PC-9 (cell line): ENCODE measurements around the gene GPATCH2L. TPM values are rescaled to one million over a fixed set of nuclear protein-coding genes. Genes with fewer than 3 reads are reported as not detected.

ENCODE experiments used
- BruUV-seq: library from RNA; stranded (reverse); fragments of 400-500 nt; replicated peaks from 2 replicates; lab custom pipeline; 2021; lab: Mats Ljungman, UMichigan
- CTCF ChIA-PET: fragments of 300-600 bp; sonication (Branson Sonifier 250); formaldehyde crosslinking; loops from one replicate; lab custom pipeline; 2022; ENCODE audit warnings: antibody characterized with exemption; lab: Charles Lee
- POLR2A ChIA-PET: fragments of 300-600 bp; sonication (Branson Sonifier 250); formaldehyde crosslinking; loops from one replicate; lab custom pipeline; 2022; ENCODE audit warnings: antibody characterized with exemption; ENCODE audit not compliant: unreplicated experiment; lab: Charles Lee
- DNase-seq, 2 experiments: peaks; one replicate each; pipeline versions ENCODE4 v3.0.0 to v3.0.0-alpha.2; 2015 to 2022; ENCODE audit warnings: mixed read lengths in 1 of 2
- H2AFZ ChIP-seq: fragments of 200-600 bp; sonication (generic); 2 replicates; pipeline ENCODE4 v1.8.1; 2017; ENCODE audit warnings: antibody characterized with exemption
- H3F3A ChIP-seq: fragments of 200-600 bp; sonication (generic); 2 replicates; pipeline ENCODE4 v1.8.1; 2017; ENCODE audit warnings: antibody characterized with exemption, mild to moderate bottlenecking, low read depth; ENCODE audit not compliant: insufficient read depth
- H3K27ac ChIP-seq: fragments of 200-600 bp; sonication (generic); 2 replicates; pipeline ENCODE4 v1.6.1; 2016; ENCODE audit warnings: mixed run types
- H3K27me3 ChIP-seq: fragments of 200-600 bp; sonication (generic); 2 replicates; pipeline ENCODE4 v1.6.1; 2016; ENCODE audit warnings: low read depth, mixed run types; ENCODE audit not compliant: insufficient read depth
- H3K36me3 ChIP-seq: fragments of 200-600 bp; sonication (generic); 2 replicates; pipeline ENCODE4 v1.6.1; 2016; ENCODE audit warnings: low read depth, mixed run types
- H3K4me1 ChIP-seq: fragments of 200-600 bp; sonication (generic); replicated peaks from 2 replicates; pipeline ENCODE4 v1.6.1; 2016; ENCODE audit warnings: mixed run types; ENCODE audit not compliant: insufficient read depth
- H3K4me2 ChIP-seq: fragments of 200-600 bp; sonication (generic); 2 replicates; pipeline ENCODE4 v1.6.1; 2017; ENCODE audit warnings: mixed run types
- H3K4me3 ChIP-seq: fragments of 200-600 bp; sonication (generic); 2 replicates; pipeline ENCODE4 v1.6.1; 2016; ENCODE audit warnings: mixed run types
- H3K79me2 ChIP-seq: fragments of 200-600 bp; sonication (generic); 2 replicates; pipeline ENCODE4 v1.6.1; 2017; ENCODE audit warnings: low read depth, mixed run types
- H3K9me2 ChIP-seq: fragments of 200-600 bp; sonication (generic); 2 replicates; pipeline ENCODE4 v1.8.1; 2017; ENCODE audit warnings: mild to moderate bottlenecking; ENCODE audit not compliant: insufficient read depth
- H3K9me3 ChIP-seq: fragments of 200-600 bp; sonication (generic); 2 replicates; pipeline ENCODE4 v1.8.1; 2016; ENCODE audit warnings: low read depth; ENCODE audit not compliant: insufficient read depth
- H4K20me1 ChIP-seq: fragments of 200-600 bp; sonication (generic); 2 replicates; pipeline ENCODE4 v1.8.1; 2017; ENCODE audit not compliant: insufficient read depth
- CTCF ChIP-seq: fragments of 200-600 bp; sonication (generic); conservative IDR thresholded peaks from 2 replicates; pipeline ENCODE4 v1.6.1; 2017; ENCODE audit warnings: mixed run types, antibody characterized with exemption, mild to moderate bottlenecking, moderate library complexity
- EZH2 ChIP-seq: fragments of 200-600 bp; sonication (generic); IDR thresholded peaks from 2 replicates; pipeline ENCODE4 v1.8.0; 2017; ENCODE audit warnings: antibody characterized with exemption, low read depth
- intact Hi-C: fragments of 100-400 bp; cut with micrococcal nuclease; formaldehyde crosslinking; loops from one replicate; pipeline ENCODE4 v1.10.0; 2022; ENCODE audit not compliant: unreplicated experiment
- total RNA-seq: library from RNA; stranded (reverse); gene quantifications from 2 replicates; pipeline ENCODE4 v1.2.3, GENCODE V29; 2021

GPATCH2L gene
- total RNA-seq, 1 experiment from 2014 or later: 124 TPM

- H3K9me2 ChIP-seq: no peaks in the 10 kb centered on the region
- peak in 1 of 2 experiments; percentile 30 for DNase-seq
Measured at GRCh38 chr14:76133103-76133502, 18.6 kb upstream of the GPATCH2L start.

DNA sequence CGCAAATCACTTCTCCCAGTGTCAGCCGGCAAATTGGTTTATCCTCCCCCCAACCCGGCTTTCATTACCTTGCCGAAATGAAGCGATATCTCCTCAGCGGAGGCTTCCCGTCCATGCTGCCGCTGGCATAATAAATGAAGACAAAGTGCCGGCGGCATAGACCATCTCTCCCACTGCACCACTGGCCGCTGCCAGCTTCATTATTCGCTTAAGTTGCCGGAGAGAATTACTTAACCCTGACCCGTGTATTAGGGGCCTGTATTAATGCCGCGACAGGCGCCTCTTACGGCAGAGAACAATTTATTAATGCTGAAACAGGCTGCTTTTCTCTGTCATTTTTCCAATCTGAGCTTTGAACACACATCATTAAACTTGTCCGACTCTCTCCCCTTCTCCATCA, 17.5 kb upstream of the GPATCH2L start:
- Histone ChIP-seq H3K9me3 (no peaks in the 10 kb centered on the region), H3K9me2 (no peaks in the 10 kb centered on the region), H3F3A (no peaks in the 10 kb centered on the region), H3K4me1 (no peaks in the 10 kb centered on the region), H3K4me2 (no peak overlapping the region), H3K27ac (no peak overlapping the region), H3K79me2 (no peaks in the 10 kb centered on the region), H3K27me3 (peaks cover 94% of the 10 kb centered on the region), H4K20me1 (peaks cover 4% of the 10 kb centered on the region; the same call in 1 of the 2 replicates), H3K4me3 (no peak overlapping the region), H2AFZ (no peak overlapping the region), H3K36me3 (no peaks in the 10 kb centered on the region)
- no peak for DNase-seq
- POLR2A ChIA-PET: no interaction called here
- no TSS peak for BruUV-seq
- TF ChIP-seq EZH2 (peak; percentile 83; the same call in 1 of the 2 replicates), CTCF (no peak)
- intact Hi-C loops: no loop called here
- CTCF ChIA-PET: interaction anchor here (0.6 to 0.8 kb wide), 2 partner anchors 104 to 297 kb away, joined by 3 to 4 read pairs; no protein-coding TSS in a partner anchor

More at GRCh38 chr14:76133103-76133502, 18.6 kb upstream of the GPATCH2L start:
- no peak for TF ChIP-seq CTCF
- TF ChIP-seq EZH2: no peak
- H3F3A ChIP-seq: no peaks in the 10 kb centered on the region
- no peak overlapping the region for H3K4me2 ChIP-seq
- no peak overlapping the region for H3K4me3 ChIP-seq
- BruUV-seq: no TSS peak
- H3K79me2 ChIP-seq: no peaks in the 10 kb centered on the region
- ChIA-PET POLR2A (no interaction called here), CTCF (no interaction called here)
- H3K4me1 ChIP-seq: no peaks in the 10 kb centered on the region
- no peaks in the 10 kb centered on the region for H3K9me3 ChIP-seq
- no peak overlapping the region for H2AFZ ChIP-seq
- intact Hi-C loops: no loop called here
- H3K36me3 ChIP-seq: no peaks in the 10 kb centered on the region
- H3K27me3 ChIP-seq: peaks cover 97% of the 10 kb centered on the region
- no peak overlapping the region for H3K27ac ChIP-seq
- peaks cover 4% of the 10 kb centered on the region; the same call in 1 of the 2 replicates for H4K20me1 ChIP-seq

- Histone ChIP-seq H3K9me2 (no peaks in the 10 kb centered on the region), H3K27me3 (peaks cover 95% of the 10 kb centered on the region), H3F3A (no peaks in the 10 kb centered on the region), H3K9me3 (no peaks in the 10 kb centered on the region), H3K79me2 (no peaks in the 10 kb centered on the region), H3K27ac (no peak overlapping the region), H3K36me3 (no peaks in the 10 kb centered on the region), H3K4me3 (no peak overlapping the region), H2AFZ (no peak overlapping the region), H4K20me1 (peaks cover 4% of the 10 kb centered on the region; the same call in 1 of the 2 replicates), H3K4me2 (no peak overlapping the region), H3K4me1 (no peaks in the 10 kb centered on the region)
- intact Hi-C loops: no loop called here
- CTCF ChIA-PET: no interaction called here
- no peak for TF ChIP-seq EZH2
- TF ChIP-seq CTCF: no peak
- POLR2A ChIA-PET: no interaction called here
- no peak for DNase-seq
- BruUV-seq: no TSS peak
Measured at GRCh38 chr14:76135722-76136121, 16.0 kb upstream of the GPATCH2L start.
